GM19193 (cell line): ENCODE measurements around the gene GPR132.

Source experiments
- POLR2A ChIP-seq: IDR thresholded peaks from 4 replicates; pipeline ENCODE4 v1.6.1; 2011; ENCODE audit not compliant: insufficient read depth, insufficient read length; ENCODE audit errors: extremely low read depth

Gene GPR132

GRCh38 chr14:105045710-105046326, 19.4 kb downstream of the GPR132 start:
- TF ChIP-seq POLR2A: peak; percentile 49

- no peak for TF ChIP-seq POLR2A
These were observed 21.6 kb downstream of the GPR132 start for GRCh38 chr14:105043641-105044040.

- TF ChIP-seq POLR2A: no peak
These were observed 22.4 kb downstream of the GPR132 start for GRCh38 chr14:105042813-105043212.

GRCh38 chr14:105041841-105042765, 23.1 kb downstream of the GPR132 start:
- no peak for TF ChIP-seq POLR2A

- no peak for TF ChIP-seq POLR2A
These were observed 25.6 kb downstream of the GPR132 start for GRCh38 chr14:105039458-105040205.

- no peak for TF ChIP-seq POLR2A
These were observed 30.8 kb downstream of the GPR132 start for GRCh38 chr14:105034315-105035039.

GRCh38 chr14:105030836-105031396, 34.3 kb downstream of the GPR132 start:
- TF ChIP-seq POLR2A: no peak

GRCh38 chr14:105030194-105030593, 35.0 kb downstream of the GPR132 start:
- no peak for TF ChIP-seq POLR2A

- no peak for TF ChIP-seq POLR2A
These were observed 35.8 kb downstream of the GPR132 start for GRCh38 chr14:105029402-105029801.

- no peak for TF ChIP-seq POLR2A
These were observed 36.8 kb downstream of the GPR132 start for GRCh38 chr14:105028251-105028927.

GRCh38 chr14:105026802-105027563, 38.2 kb downstream of the GPR132 start:
- TF ChIP-seq POLR2A: no peak

- TF ChIP-seq POLR2A: no peak
These were observed 39.0 kb downstream of the GPR132 start for GRCh38 chr14:105026033-105026785.
